ENCODE measurements around the gene MIDN.

The MIDN gene

GRCh38 chr19:1224047-1224825 is 24.1 kb upstream of the MIDN start:
- in situ Hi-C loops (cut with HindIII; ENCODE audit: low pct_ligation_motif_present, low sequenced_read_pairs): no loop called here
- no peaks in the 10 kb centered on the region for H3K27me3 ChIP-seq (replicated peaks)
- H3K4me3 ChIP-seq (ENCODE audit: low read depth, low read length): no peak overlapping the region
- H3K36me3 ChIP-seq (replicated peaks): peaks cover 34% of the 10 kb centered on the region
- no peak for DNase-seq
- no peak overlapping the region for H3K27ac ChIP-seq
- TF ChIP-seq CTCF (IDR thresholded peaks at IDR 0.05; ENCODE audit: low read depth, low read length, missing control alignments): no peak

GRCh38 chr19:1224847-1225246 is 23.5 kb upstream of the MIDN start:
- in situ Hi-C loops (cut with HindIII; ENCODE audit: low pct_ligation_motif_present, low sequenced_read_pairs): loop anchor here (25.0 kb wide), 1 partner anchor 113 kb away; the partner anchor contains the start of gene GPX4
- DNase-seq: no peak
- Histone ChIP-seq H3K36me3 (replicated peaks) (peaks cover 34% of the 10 kb centered on the region), H3K27me3 (replicated peaks) (no peaks in the 10 kb centered on the region), H3K27ac (no peak overlapping the region), H3K4me3 (ENCODE audit: low read depth, low read length) (no peak overlapping the region)
- no peak for TF ChIP-seq CTCF (IDR thresholded peaks at IDR 0.05; ENCODE audit: low read depth, low read length, missing control alignments)

- no peak for DNase-seq
- Histone ChIP-seq H3K36me3 (replicated peaks) (peaks cover 28% of the 10 kb centered on the region), H3K27ac (no peak overlapping the region), H3K27me3 (replicated peaks) (no peaks in the 10 kb centered on the region), H3K4me3 (ENCODE audit: low read depth, low read length) (no peak overlapping the region)
- TF ChIP-seq CTCF (IDR thresholded peaks at IDR 0.05; ENCODE audit: low read depth, low read length, missing control alignments): no peak
- in situ Hi-C loops (cut with HindIII; ENCODE audit: low pct_ligation_motif_present, low sequenced_read_pairs): loop anchor here (25.0 kb wide), 1 partner anchor 113 kb away; the partner anchor contains the start of gene GPX4
Measured at GRCh38 chr19:1225440-1226226, 22.8 kb upstream of the MIDN start.

GRCh38 chr19:1226227-1226518 is 22.2 kb upstream of the MIDN start:
- no peaks in the 10 kb centered on the region for H3K27me3 ChIP-seq (replicated peaks)
- H3K36me3 ChIP-seq (replicated peaks): peaks cover 25% of the 10 kb centered on the region
- no peak overlapping the region for H3K4me3 ChIP-seq (ENCODE audit: low read depth, low read length)
- in situ Hi-C loops (cut with HindIII; ENCODE audit: low pct_ligation_motif_present, low sequenced_read_pairs): loop anchor here (25.0 kb wide), 1 partner anchor 114 kb away; the partner anchor contains the start of gene GPX4
- no peak overlapping the region for H3K27ac ChIP-seq
- no peak for DNase-seq
- TF ChIP-seq CTCF (IDR thresholded peaks at IDR 0.05; ENCODE audit: low read depth, low read length, missing control alignments): no peak

- TF ChIP-seq CTCF (IDR thresholded peaks at IDR 0.05; ENCODE audit: low read depth, low read length, missing control alignments): no peak
- no peaks in the 10 kb centered on the region for H3K27me3 ChIP-seq (replicated peaks)
- H3K36me3 ChIP-seq (replicated peaks): peaks cover 25% of the 10 kb centered on the region
- no peak for DNase-seq
- in situ Hi-C loops (cut with HindIII; ENCODE audit: low pct_ligation_motif_present, low sequenced_read_pairs): loop anchor here (25.0 kb wide), 1 partner anchor 114 kb away; the partner anchor contains the start of gene GPX4
- H3K4me3 ChIP-seq (ENCODE audit: low read depth, low read length): no peak overlapping the region
- no peak overlapping the region for H3K27ac ChIP-seq
Measured at GRCh38 chr19:1226522-1227303, 21.7 kb upstream of the MIDN start.

Data from brain microvascular endothelial cell (primary cell).